ENCODE data around the gene MAP3K20.
"Not testable (repeated sequence)": the region's sequence is repeated elsewhere in the genome, so short reads cannot be mapped to it uniquely, and the experiment has no call there.

The MAP3K20 gene

DNA sequence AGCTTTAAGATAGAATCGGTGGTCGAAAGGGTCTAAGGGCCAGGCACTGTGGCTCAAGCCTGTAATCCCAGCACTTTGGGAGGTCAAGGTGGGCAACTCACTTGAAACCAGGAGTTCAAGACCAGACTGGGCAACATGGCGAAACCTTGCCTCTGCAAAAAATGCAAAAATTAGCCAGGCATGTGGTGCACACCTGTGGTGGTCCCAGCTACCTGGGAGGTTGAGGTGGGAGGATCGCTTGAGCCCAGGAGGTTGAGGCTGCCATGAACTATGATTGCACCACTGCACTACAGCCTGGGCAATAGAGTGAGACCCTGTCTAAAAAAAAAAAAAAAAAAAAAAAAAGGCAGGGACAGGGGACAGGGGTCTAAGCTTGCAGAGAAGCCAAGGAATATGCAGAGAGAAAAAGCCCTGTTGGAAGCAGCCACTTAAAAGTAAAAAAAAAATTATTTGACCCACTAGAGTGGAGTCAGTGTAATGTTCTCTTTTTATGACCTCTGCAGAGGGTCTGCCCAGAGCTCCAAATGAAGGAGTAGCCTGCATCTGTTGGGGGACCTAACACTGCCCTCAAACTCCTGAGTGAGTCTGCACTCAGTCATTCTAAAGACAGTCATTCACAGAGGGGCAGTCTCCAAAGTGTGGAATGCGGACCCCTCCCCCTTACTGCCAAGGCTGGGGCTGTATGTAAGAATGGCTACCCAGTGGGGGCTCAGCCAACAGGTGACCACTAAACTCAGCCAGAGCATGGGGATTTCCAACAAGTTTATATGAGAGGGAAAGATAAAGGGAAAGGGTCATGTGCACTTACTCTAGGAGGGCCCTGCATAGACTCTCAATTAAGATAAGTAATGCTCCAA is 160.5 kb downstream of the MAP3K20 start:
- DNase-seq, result no peak

DNA sequence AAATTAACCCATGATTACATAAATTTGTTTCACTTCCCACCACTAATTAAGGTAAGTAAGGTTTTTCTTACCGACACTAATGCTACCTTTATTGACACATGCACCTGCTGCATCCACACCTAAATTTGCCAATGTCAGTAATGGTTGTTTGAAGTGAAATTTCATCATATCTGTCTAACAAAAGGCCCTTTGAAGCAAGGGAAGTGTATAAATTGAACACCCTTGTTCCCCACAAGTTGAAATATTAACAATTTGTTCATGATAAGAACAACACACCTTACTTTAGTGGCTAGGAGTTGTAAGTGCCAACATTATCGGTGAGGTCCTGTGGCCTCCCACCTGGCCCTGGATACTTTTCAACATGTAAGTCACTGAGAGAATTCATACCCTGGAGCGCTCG is 162.7 kb downstream of the MAP3K20 start:
- DNase-seq, result no peak

DNA sequence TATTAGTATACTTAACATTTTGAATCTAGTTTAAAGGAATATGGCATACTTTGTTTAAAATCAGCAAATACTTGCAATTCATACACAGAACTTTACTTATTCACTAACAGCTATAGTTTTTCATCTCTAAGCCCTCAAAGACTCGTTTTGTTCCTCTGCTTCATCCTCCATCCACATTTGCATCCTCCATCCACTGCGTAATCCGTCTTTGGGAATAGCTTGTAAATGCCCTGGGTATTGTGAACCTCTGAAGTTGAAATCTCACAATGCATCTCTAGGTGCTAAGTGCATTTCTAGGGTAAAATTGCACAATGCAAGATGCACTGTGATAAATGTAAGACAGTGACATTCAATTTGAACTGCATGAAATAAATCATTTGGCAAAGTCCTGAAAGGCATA is 163.2 kb downstream of the MAP3K20 start:
- no peak for DNase-seq

DNA sequence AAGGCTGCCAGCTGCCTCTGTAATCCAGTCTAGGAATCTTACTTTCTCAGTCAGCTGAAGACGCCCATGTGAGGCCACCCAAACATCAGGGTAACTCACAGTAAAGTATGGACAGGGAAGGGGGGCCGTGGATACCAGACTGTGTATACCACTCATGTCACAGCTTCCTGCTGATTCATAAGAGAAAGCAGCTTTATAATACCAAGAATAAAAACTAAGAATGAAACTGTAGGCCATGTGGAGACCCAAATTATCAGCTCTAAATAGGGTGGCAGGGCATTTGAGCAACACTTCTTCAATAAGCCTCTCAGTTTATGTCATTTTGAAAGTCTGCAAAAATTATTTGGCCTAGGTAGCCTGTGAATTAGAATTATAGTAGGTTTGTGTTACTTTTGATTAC is 164.0 kb downstream of the MAP3K20 start:
- DNase-seq, result no peak

DNA sequence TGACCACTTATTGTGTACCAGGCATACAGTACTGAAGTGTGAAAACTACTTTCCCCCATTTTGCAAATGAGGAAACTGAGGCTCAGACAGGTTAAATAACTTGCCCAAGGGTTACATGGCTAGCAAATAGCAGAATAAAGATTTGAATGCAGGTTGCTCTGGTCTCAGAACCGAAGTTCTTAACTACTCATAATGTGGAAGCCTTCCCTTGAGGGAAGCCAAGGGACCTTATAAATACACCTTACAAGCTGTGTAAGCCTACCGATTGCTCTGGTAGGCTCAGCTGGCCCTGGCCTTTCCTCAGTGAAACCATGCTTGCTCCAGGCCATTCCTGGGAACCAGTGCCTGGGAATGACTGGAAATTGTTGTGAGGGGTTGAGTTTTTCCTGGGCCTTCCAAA is 164.4 kb downstream of the MAP3K20 start:
- DNase-seq, result no peak

DNA sequence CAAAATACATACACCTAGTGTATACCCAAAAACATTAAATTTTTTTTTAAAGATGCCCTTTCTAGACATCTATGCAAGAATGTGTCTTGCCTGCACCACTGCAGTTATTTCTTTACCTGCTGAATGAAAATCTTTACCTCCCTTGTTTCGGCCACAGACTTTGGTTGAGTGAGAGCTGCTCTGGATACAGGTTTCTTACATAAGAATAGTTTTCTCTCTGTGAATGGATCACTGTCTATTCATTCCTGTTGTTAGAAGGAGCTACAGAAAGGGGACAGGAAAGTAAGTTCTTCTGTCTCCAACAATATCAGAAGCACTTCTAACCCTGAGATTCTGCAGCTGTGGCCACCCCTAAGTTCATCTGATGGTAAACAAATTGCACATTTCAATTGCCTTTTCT is 166.0 kb downstream of the MAP3K20 start:
- DNase-seq, result no peak

DNA sequence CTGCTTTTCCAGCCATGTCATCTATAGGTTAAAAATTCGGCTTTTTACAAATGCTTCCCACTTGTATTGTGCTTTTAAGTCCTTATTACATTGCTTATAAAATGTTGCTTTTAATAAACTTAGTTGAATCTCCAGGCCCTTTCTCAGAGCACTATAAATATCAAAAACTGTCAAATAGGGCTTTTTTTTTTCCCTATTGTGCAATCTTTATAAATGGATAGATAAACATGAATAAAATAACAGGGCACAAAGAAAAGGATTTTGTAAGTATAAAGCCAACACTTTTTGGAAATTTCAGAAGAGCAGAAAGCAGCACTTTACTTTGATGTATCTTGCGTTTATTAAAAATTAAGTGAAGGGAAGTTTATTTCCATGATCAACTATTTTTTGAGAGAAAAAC is 171.5 kb downstream of the MAP3K20 start:
- no peak for DNase-seq

DNA sequence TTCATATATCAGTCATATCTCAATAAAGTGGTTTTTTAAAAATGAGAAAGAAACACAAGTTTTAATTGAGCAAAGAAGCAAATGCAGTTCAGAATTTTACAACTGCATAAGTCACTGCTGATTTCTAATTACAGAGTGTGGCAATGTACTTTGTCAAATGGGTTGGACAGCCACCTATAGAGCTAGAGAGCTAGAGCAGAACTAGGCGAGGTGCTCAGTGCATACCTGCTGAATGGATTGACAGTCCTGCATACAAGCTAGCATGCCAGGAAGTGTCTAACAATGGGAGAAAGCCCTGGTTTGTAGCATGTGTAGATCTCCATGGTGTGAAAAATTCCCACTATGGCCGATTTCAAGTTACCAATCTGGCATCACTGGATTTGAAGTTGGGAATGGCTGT is 172.7 kb downstream of the MAP3K20 start:
- DNase-seq, result no peak

DNA sequence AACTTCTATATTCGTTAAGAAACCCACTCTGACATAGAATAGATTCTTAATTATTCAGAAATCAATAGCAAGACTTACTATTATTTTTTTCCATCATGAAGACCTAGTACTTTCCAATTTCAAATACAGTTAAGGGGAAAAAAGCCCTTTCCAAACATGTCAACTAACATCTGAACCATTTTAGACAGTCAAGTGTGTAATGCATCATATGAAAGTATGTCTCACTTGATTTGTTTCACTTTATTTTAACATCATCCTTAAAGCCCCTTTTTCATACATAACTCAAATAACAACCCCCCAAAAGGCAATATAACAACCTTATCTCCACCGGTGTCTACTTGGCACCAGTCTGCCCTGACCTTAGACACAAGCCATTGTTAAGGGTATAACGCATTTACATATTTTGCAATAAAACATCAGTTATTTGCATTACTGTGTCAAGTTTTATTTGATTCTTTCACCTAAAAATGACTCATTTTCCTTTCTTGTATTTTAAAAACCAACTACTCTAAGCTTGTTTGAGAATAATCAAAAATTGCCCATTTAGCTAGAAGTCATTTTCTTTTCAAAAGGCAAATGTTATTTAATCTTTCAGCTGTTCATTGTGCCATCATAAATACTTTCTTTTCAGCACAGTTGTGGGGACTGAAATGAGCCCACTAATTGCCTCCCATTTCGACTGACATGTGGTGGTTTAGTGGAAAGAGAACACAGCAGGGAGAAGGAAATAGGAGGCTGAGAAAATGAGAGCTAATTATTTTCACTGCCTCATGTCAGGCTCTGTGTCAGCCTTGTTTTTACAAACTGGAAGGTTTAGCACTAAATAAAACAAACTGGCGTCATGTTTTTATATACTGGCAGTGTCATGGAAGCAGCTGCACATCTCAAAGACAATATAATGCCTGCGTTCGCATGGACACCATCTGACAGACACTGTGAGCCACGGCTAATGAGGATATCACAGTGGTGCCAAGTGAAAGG is 174.3 kb downstream of the MAP3K20 start:
- DNase-seq, result no peak

DNA sequence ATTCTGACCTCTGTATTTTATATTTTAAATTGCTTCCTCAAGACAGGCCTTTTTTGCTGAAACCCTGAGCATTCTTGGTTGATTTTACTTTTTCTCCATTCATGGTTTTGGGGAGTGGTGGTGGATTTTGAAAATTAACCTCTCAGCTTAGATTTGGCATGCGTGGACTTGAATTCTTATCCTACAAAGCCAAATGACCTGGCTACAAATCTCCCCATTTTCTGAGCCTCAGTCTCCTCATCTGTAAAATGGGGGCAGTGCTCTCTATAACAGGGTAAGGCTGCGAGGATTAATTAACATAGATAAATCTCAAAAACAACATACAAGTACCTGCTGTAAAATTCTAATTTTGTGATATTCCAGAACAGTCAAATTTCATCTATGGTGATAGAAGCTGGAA is 175.6 kb downstream of the MAP3K20 start:
- no peak for DNase-seq

DNA sequence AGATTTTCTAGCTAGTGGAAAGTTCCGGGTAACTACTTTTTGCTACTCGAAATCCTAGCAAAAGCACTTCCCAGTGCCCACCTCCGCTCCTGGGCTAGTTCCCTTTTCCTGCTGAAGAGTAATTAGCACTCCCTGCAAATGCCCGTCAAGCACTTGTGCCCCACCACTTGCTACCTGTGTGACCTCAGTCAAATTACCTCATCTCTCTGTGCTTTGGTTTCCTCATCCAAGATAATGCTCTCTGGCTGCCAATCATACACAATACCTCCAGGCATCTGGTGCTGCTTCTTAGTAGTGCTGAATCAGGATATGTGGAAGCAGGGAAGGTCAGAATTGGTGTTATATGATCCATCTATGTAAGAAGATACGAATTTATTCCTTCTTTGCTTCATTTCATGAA is 176.9 kb downstream of the MAP3K20 start:
- no peak for DNase-seq

DNA sequence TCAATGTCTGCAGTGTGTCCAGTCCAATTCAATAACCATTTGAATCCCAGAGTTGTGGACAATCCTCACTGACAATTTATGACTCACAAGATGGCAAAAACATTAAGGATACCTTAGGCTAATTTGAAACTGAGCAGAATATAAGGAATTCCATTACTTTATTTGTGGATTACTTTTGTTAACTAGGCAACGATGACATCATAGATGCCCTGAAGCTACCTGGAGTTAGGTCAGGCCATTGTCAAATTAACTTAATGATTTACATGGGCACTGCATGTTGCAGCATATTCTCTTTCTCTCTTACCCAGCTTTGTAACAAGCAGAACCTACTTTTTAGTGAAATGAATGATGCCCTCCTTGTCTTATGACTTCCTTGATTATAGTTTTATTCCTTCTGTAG is 179.0 kb downstream of the MAP3K20 start:
- no peak for DNase-seq

DNA sequence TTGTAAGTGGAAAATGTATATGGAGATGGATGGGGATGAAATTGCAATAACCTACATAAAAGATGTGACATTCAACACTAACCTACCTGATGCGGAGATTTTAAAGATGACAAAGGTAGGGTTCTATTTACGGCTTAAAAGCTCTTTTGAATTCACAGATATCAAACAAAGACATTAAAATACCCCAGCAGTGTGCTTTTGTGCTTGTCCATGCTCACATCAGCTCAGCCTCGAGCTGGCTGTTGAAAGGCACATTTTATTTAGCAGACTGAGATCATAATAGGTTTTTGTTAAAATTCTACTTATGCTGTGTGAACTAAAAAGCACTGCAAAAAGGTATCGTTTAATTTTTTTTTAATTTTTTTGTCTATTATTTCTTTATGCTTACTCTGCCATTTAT is 183.1 kb downstream of the MAP3K20 start:
- no peak for DNase-seq

DNA sequence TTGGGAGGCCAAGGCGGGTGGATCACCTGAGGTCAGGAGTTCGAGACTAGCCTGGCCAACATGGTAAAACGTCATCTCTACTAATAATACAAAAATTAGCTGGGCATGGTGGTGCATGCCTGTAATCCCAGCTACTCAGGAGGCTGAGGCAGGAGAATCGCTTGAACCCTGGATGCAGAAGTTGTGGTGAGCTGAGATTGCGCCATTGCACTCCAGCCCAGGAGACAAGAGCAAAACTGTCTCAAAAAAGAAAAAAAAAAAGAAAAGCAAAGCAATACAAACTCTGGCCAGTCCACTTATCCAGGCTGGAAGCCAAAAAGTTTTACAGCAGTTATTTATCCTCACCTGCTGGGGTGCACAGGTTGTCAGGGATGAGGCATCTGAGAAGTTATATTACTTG is 186.7 kb downstream of the MAP3K20 start:
- not testable (repeated sequence) for DNase-seq

DNA sequence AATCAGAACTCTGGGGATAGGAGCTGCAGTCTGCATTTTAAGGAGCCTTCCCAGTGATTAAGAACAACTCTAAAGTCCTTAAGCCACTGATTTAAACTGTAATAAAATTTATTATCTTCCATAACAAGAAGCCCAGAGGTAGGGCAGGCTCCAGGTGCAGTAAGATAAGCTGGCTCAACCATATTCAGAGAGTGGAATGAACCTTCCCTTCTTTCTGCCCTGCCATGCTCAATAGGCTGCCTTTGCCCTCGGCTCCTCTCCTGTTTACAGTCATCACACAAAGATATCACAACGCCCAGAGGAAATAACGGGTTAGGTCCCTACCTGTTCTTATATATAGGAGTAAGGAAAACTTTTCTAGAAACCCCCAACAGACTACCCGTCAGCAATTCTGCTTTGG is 188.5 kb downstream of the MAP3K20 start:
- DNase-seq, result no peak

DNA sequence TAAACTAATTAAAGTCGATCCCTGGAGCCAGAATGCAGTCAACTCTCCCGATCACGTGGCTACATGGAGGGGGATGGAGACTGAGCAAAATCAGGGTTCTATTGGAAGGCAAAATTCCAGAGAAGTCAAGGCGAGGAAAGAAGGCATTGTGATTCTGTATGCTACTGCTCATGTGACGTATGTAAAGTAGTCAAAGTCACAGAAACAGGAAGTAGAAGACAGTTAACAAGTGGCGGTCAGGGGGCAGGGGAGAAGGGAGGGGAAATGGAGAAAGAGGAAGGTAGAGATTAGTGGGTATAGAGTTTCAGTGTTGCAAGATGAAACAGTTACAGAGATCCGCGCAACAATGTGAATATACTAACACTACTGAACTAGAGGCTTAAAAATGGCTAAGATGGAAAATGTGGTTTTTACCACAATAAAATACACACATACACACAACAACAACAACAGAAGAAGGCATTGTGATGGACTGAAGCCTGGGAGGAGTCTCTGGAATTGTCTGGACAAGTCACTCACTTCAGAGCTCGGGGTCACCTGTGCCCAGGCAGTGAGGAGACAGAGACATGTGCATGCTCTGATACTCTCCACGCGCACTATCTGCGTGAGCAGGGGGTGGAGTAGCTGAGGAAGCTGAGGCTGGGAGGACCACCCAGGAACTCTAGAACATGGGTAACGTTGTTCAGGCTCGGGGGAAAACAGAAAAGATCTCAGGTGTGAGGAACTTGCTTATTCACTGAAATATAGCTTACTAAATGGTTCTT is 189.1 kb downstream of the MAP3K20 start:
- no peak for DNase-seq

DNA sequence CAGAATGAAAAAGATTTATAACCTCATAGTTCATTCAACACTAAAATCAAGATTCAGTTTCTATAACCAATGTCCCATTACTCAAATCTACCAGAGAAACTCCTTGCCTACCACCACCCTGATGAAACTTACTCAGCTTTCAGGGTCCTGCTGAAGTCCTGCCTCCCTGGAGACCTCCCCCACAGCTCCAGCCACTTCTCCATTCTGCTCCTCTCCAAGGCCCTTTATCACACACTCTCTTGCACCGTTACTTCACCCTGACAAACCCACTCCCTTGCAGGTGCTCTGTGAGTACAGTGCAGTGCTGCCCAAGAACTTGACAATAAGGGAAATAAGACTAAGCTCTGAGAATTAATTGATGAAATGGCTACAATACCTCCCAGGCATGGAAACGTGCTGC is 195.5 kb downstream of the MAP3K20 start:
- no peak for DNase-seq

DNA sequence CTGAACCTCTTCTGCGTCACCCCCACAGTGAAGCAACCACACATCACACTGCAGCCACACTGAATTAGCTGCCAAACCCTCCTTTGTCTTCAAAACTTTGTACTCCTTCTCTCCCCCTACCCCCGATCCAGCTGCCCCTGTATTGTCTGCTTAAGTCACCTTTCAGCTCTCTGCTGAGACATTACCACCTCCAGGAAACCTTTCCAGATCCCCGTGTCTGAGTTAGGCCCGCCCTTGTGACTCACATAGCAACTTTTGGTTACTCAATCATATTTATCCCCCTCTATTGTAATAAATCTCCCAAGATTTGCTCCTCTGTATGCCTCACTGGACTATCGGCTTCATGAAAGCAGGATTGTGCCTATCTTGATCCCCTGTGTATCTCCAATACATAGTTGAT is 196.2 kb downstream of the MAP3K20 start:
- no peak for DNase-seq

DNA sequence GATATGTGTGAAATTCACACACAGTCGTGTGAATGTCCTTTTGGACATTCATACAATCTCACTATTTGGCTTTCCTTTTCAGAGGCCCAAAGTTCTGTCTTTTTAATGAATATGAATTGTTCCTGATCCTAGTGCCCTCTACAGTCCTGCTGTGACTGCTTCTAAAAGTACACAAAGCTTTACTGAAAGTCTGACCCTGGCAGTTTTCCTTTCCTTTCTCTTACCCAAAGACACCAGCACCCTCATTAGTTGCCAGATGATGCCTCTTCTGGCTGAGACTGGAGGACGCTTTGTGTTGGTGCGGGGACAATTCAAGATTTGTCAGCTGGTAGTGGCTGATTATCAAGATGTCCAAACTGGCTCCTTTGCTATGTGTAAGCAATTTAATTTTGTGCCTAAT is 197.2 kb downstream of the MAP3K20 start:
- DNase-seq, result no peak

DNA sequence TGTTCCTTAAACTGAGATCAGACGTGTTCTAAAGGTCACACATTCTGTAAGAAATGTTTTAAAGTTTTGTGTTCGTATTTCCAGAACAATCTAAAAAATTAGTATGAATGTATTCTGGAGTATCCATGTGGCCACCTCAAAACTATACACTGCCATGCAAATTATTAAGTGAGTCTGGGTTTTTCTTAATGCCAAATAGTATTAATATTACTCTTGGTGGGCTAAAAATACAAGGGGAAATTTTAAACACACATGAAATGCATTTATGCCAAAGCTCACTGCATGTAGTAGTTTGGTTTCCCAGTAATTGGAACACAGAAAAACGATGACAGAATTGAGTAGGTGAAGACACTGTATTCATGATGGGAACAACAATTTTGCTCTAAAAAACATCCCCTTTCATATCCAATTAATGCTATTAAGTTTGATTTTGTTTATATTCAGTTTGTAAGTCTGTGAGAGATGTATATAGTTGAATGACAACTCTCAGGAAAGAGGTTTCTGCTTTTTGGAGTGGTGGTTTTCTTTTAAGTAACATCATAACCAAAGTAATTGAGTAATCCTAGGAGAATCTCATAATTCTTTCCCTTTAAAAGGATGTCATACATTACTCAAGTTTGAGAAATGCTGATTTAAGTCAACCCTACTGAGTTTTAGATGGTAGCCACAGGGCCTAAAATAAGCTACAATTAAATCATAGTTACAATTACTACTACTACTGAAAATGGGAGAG is 203.3 kb downstream of the MAP3K20 start:
- peak; percentile 1 for DNase-seq

DNA sequence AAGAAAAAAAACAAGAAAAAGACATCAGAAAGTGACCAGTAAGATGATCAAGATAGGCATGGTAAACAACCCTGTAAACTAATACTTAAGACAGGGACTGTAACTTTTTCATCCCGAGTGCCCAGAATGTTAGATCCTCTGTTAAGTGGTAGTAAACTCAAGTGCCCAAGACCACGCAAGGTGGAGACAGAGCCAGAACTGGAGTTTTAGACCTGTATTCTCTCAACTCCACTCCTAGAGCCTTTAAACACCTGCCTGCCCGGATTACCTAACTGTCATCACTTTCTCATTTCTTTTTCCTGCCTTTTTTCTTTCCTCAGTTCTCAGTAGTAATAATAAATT is 203.9 kb downstream of the MAP3K20 start:
- DNase-seq, result no peak

DNA sequence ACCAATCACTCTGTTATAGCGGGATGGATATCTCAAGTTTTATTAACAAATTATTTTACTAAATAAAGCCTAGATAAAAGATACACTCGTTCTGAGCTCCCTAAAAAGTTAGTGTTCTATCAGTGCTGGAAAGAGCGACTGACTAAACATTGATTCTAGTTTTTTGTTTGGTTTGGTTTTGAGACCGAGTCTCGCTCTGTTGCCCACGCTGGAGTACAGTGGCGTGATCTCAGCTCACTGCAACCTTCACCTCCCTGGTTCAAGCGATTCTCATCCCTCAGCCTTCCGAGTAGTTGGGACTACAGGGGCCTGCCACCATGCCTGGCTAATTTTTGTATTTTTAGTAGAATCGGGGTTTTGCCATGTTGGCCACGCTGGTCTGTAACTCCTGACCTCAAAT is 205.2 kb downstream of the MAP3K20 start:
- no peak for DNase-seq

Data from fibroblast of skin of back (primary cell).